Vagina (tissue), 2 donors: ENCODE data around the gene WDR70. TPM values are rescaled to one million over a fixed set of nuclear protein-coding genes. Genes with fewer than 3 reads are reported as not detected.

Experiments
- DNase-seq, 2 donors: peaks; one replicate each; pipeline ENCODE4 v3.0.0-alpha.2; 2017; ENCODE audit errors: extremely low spot score in 2 of 2
- H3K27ac ChIP-seq: fragments of 200-600 bp; sonication (generic); one replicate; pipeline ENCODE4 v1.5.1; 2019
- H3K27me3 ChIP-seq: fragments of 200-600 bp; sonication (generic); one replicate; pipeline ENCODE4 v1.5.1; 2019
- H3K36me3 ChIP-seq, 2 donors: fragments of 200-600 bp; sonication (generic); one replicate each; pipeline ENCODE4 v1.5.1; 2017 to 2019
- H3K4me1 ChIP-seq: fragments of 200-600 bp; sonication (generic); one replicate; pipeline ENCODE4 v1.5.1; 2019
- H3K4me3 ChIP-seq, 2 donors: fragments of 200-600 bp; sonication (generic); 1 replicate in 1 of 2; 2 replicates in 1 of 2; pipeline ENCODE4 v1.5.1; 2016 to 2019
- H3K9me3 ChIP-seq: fragments of 200-600 bp; sonication (generic); one replicate; pipeline ENCODE4 v1.5.1; 2019
- CTCF ChIP-seq, 3 experiments: fragments of 450-650 bp in 2 of 3; fragments of 200-600 bp in 1 of 3; sonication (generic) in 1 of 3; IDR thresholded peaks; one replicate each; pipeline ENCODE4 v1.5.1; 2017 to 2019; ENCODE audit warnings: antibody characterized with exemption in 3 of 3, mild to moderate bottlenecking in 2 of 3, moderate library complexity in 2 of 3
- POLR2A ChIP-seq, 2 donors: fragments of 450-650 bp; IDR thresholded peaks; one replicate each; pipeline ENCODE4 v1.6.1; 2017; ENCODE audit warnings: antibody characterized with exemption in 2 of 2, mild to moderate bottlenecking in 2 of 2, moderate library complexity in 2 of 2
- POLR2AphosphoS5 ChIP-seq, 2 donors: sonication (generic); formaldehyde crosslinking; IDR thresholded peaks; one replicate each; pipeline ENCODE4 v1.9.0; 2017; ENCODE audit warnings: antibody characterized with exemption in 2 of 2, mild to moderate bottlenecking in 2 of 2, low read depth in 1 of 2; ENCODE audit not compliant: insufficient read depth in 1 of 2
- intact Hi-C: fragments of 100-400 bp; cut with DNase I; formaldehyde crosslinking; loops from one replicate; pipeline ENCODE4 v1.15.1; 2023
- total RNA-seq: library from RNA; depleted of rRNA; stranded (reverse); fragments of >200 nt; gene quantifications from one replicate; pipeline ENCODE4 v1.2.3, GENCODE V29; 2016

Gene WDR70
- total RNA-seq, 1 donor from 2014 or later = 31.4 TPM

- H3K27ac ChIP-seq = no peak overlapping the region
- no peak for DNase-seq
- intact Hi-C loops = no loop called here
- H3K27me3 ChIP-seq = no peaks in the 10 kb centered on the region
- no peaks in the 10 kb centered on the region for H3K9me3 ChIP-seq
- no peak for TF ChIP-seq CTCF (IDR thresholded peaks at IDR 0.05)
- no peak for TF ChIP-seq POLR2A (IDR thresholded peaks at IDR 0.05)
- no peak for TF ChIP-seq POLR2AphosphoS5 (IDR thresholded peaks at IDR 0.05; ENCODE audit: insufficient read depth in 1 of 2, low read depth in 1 of 2)
- no peaks in the 10 kb centered on the region for H3K36me3 ChIP-seq
- no peaks in the 10 kb centered on the region for H3K4me1 ChIP-seq
- H3K4me3 ChIP-seq = no peak overlapping the region
Measured at GRCh38 chr5:37567566-37567965, 188.4 kb downstream of the WDR70 start.

DNA sequence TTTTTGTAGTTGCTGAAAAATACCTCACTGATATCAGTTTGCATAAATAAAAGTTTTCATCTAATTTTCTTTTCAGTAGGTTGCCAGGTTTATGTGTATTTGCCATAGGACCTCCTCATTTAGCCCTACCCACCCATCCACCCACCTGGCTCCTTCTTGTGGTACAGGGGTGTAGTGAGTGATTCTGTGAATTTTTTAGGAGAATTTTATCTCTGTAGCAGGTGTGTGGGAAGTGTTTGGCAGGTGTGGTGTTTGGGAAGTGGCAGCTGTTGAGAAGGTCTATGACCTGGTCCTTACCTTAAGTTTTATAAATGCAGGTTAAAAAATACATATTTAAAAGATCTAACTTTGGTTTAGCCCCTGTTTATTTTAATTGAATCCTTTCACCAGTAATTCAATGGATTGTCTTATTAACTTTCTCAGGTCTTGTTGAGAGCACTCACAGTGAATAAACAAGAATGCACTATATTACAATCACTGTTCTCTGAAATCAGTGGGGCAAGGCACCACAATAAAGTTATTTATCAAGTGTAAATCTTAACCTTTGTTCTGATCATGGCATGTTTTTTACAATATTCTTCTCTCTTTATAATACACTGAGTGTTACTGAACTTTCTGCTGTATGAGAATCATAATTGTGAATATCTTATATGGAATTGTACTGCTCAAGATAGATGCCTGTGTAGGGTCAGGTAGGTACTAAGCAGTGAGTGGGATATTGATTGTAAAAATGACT, 189.1 kb downstream of the WDR70 start:
- TF ChIP-seq CTCF (IDR thresholded peaks at IDR 0.05) = no peak
- TF ChIP-seq POLR2AphosphoS5 (IDR thresholded peaks at IDR 0.05; ENCODE audit: insufficient read depth in 1 of 2, low read depth in 1 of 2) = no peak
- TF ChIP-seq POLR2A (IDR thresholded peaks at IDR 0.05) = no peak
- Histone ChIP-seq H3K36me3 (no peaks in the 10 kb centered on the region), H3K4me3 (no peak overlapping the region), H3K27me3 (no peaks in the 10 kb centered on the region), H3K4me1 (no peaks in the 10 kb centered on the region), H3K9me3 (no peaks in the 10 kb centered on the region), H3K27ac (no peak overlapping the region)
- intact Hi-C loops = no loop called here
- DNase-seq = no peak

DNA sequence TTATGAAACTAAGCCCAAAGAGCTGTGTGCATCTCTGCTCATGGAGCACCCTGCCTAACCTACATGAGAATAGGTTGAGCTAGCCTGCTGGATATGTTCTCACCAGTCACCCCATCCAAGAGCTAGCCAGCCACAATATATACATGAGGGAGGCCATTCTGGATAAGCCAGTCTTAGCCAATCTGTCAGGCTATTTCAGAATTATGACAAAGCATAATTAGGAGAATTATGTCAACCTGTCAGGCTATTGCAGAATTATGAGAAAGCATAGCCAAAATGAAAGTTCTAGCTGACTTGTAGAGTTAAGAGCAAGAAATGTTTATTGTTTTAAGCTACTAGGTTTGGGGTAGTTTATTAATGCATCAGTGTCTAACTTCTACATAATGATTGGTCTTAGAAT, 189.8 kb downstream of the WDR70 start:
- Histone ChIP-seq H3K27me3 (no peaks in the 10 kb centered on the region), H3K4me1 (no peaks in the 10 kb centered on the region), H3K36me3 (no peaks in the 10 kb centered on the region), H3K9me3 (no peaks in the 10 kb centered on the region), H3K4me3 (no peak overlapping the region), H3K27ac (no peak overlapping the region)
- TF ChIP-seq POLR2AphosphoS5 (IDR thresholded peaks at IDR 0.05; ENCODE audit: insufficient read depth in 1 of 2, low read depth in 1 of 2) = no peak
- no peak for TF ChIP-seq POLR2A (IDR thresholded peaks at IDR 0.05)
- no peak for TF ChIP-seq CTCF (IDR thresholded peaks at IDR 0.05)
- intact Hi-C loops = no loop called here
- no peak for DNase-seq

DNA sequence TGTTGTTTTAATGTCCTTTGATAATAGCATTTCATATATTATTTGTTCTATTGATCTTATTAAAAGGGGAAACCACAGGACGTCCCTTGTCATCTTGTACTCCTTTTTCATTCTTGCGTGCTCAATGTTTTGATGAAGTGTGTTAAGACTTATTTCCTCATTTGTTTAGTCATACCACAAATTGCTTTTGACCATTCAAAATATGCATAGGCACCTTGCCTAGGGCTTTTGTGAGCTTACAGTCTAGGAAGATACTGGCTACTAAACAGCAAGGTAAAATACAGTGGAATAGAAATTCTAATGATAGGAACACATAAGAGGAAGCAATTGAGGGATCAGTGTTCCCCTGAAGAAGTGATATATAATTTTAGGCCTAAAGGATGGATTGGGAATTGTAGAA, 190.3 kb downstream of the WDR70 start:
- Histone ChIP-seq H3K27ac (no peak overlapping the region), H3K4me3 (no peak overlapping the region), H3K9me3 (no peaks in the 10 kb centered on the region), H3K36me3 (no peaks in the 10 kb centered on the region), H3K27me3 (no peaks in the 10 kb centered on the region), H3K4me1 (no peaks in the 10 kb centered on the region)
- TF ChIP-seq POLR2A (IDR thresholded peaks at IDR 0.05) = no peak
- no peak for TF ChIP-seq POLR2AphosphoS5 (IDR thresholded peaks at IDR 0.05; ENCODE audit: insufficient read depth in 1 of 2, low read depth in 1 of 2)
- no peak for TF ChIP-seq CTCF (IDR thresholded peaks at IDR 0.05)
- no peak for DNase-seq
- intact Hi-C loops = no loop called here

GRCh38 chr5:37570597-37570996, 191.5 kb downstream of the WDR70 start:
- H3K9me3 ChIP-seq = no peaks in the 10 kb centered on the region
- H3K27me3 ChIP-seq = no peaks in the 10 kb centered on the region
- H3K4me3 ChIP-seq = no peak overlapping the region
- DNase-seq = no peak
- intact Hi-C loops = no loop called here
- H3K27ac ChIP-seq = no peak overlapping the region
- H3K36me3 ChIP-seq = no peaks in the 10 kb centered on the region
- no peak for TF ChIP-seq POLR2AphosphoS5 (IDR thresholded peaks at IDR 0.05; ENCODE audit: insufficient read depth in 1 of 2, low read depth in 1 of 2)
- no peaks in the 10 kb centered on the region for H3K4me1 ChIP-seq
